Breast epithelium (tissue), 3 donors: ENCODE results near the gene MEIS2.

Source experiments
- CTCF ChIP-seq, 3 donors: fragments of 450-650 bp; IDR thresholded peaks; one replicate each; pipeline ENCODE4 v1.5.1; 2016 to 2017; ENCODE audit warnings: antibody characterized with exemption in 3 of 3, mild to moderate bottlenecking in 3 of 3, moderate library complexity in 3 of 3
- POLR2AphosphoS5 ChIP-seq, 3 donors: sonication (generic); formaldehyde crosslinking; IDR thresholded peaks; one replicate each; pipeline ENCODE4 v1.6.1; 2017; ENCODE audit warnings: antibody characterized with exemption in 3 of 3

GRCh38 chr15:37101980-37102304 is 1.6 kb upstream of the MEIS2 start:
- no peak for TF ChIP-seq CTCF (IDR thresholded peaks at IDR 0.05)
- TF ChIP-seq POLR2AphosphoS5 (IDR thresholded peaks at IDR 0.05), result no peak
